Panc1 (cell line): Measurements from ENCODE around the gene MEIOB. TPM values are rescaled to one million over a fixed set of nuclear protein-coding genes. Genes with fewer than 3 reads are reported as not detected.

Experiments used
- ATAC-seq: fragments of 200-7000 bp; cut with Tn5 transposase; 2 replicates; pipeline ENCODE4 v1.9.1; 2020; ENCODE audit warnings: mild to moderate bottlenecking, moderate library complexity
- BruUV-seq: library from RNA; stranded (reverse); fragments of 400-500 nt; replicated peaks from 2 replicates; lab custom pipeline; 2021; lab: Mats Ljungman, UMichigan
- CTCF ChIA-PET: fragments of 300-600 bp; sonication (Branson Sonifier 250); formaldehyde crosslinking; loops from one replicate; lab custom pipeline; 2022; ENCODE audit warnings: antibody characterized with exemption; lab: Charles Lee
- POLR2A ChIA-PET: fragments of 300-600 bp; sonication (Branson Sonifier 250); formaldehyde crosslinking; loops from one replicate; lab custom pipeline; 2022; ENCODE audit warnings: antibody characterized with exemption; lab: Charles Lee
- DNase-seq: peaks from one replicate; pipeline ENCODE4 v3.0.0-alpha.2; 2010; ENCODE audit warnings: low read depth, low spot score
- H3K27ac ChIP-seq: 2 replicates; pipeline ENCODE4 v1.5.1; 2011; ENCODE audit warnings: mild to moderate bottlenecking, low read length, inconsistent platforms
- H3K27me3 ChIP-seq: fragments of 200-500 bp; sonication (Bioruptor generic); 2 replicates; pipeline ENCODE4 v1.6.0; 2014; ENCODE audit warnings: low read length, inconsistent platforms; ENCODE audit not compliant: control insufficient read depth, insufficient read depth
- H3K36me3 ChIP-seq: fragments of 200-500 bp; sonication (Bioruptor generic); 2 replicates; pipeline ENCODE4 v1.5.1; 2014; ENCODE audit warnings: inconsistent platforms, mild to moderate bottlenecking, low read length, moderate library complexity; ENCODE audit not compliant: control insufficient read depth, insufficient read depth
- H3K4me1 ChIP-seq: 2 replicates; pipeline ENCODE4 v1.5.1; 2011; ENCODE audit warnings: inconsistent platforms, mild to moderate bottlenecking, low read length, moderate library complexity; ENCODE audit not compliant: control insufficient read depth, insufficient read depth
- H3K4me3 ChIP-seq, 2 experiments: 2 replicates each; pipeline ENCODE4 v1.5.1; 2011 to 2012; ENCODE audit warnings: low read depth in 2 of 2, low read length in 2 of 2, mild to moderate bottlenecking in 2 of 2, inconsistent platforms in 1 of 2, moderate library complexity in 1 of 2
- H3K9me3 ChIP-seq: fragments of 200-500 bp; sonication (Bioruptor generic); 2 replicates; pipeline ENCODE4 v1.5.1; 2014; ENCODE audit warnings: low read depth, mild to moderate bottlenecking, inconsistent platforms, low read length, moderate library complexity; ENCODE audit not compliant: control insufficient read depth, insufficient read depth
- CTCF ChIP-seq: fragments of 450-650 bp; IDR thresholded peaks from 2 replicates; pipeline ENCODE4 v1.5.1; 2017; ENCODE audit warnings: mild to moderate bottlenecking
- POLR2AphosphoS5 ChIP-seq: IDR thresholded peaks from 2 replicates; pipeline ENCODE4 v1.6.1; 2012; ENCODE audit warnings: mild to moderate bottlenecking, low read depth, low read length, moderate library complexity
- REST ChIP-seq, 2 experiments: IDR thresholded peaks; 2 replicates each; pipeline ENCODE4 v1.6.1; 2011 to 2012; ENCODE audit warnings: low read depth in 2 of 2, control low read depth in 1 of 2, low read length in 1 of 2, mild to moderate bottlenecking in 1 of 2, moderate library complexity in 1 of 2; ENCODE audit not compliant: insufficient read depth in 1 of 2
- SIN3A ChIP-seq: IDR thresholded peaks from 2 replicates; pipeline ENCODE4 v1.6.1; 2012; ENCODE audit warnings: low read depth, mild to moderate bottlenecking, low read length, moderate library complexity, borderline replicate concordance; ENCODE audit not compliant: insufficient read depth
- TCF7L2 ChIP-seq: IDR thresholded peaks from 2 replicates; pipeline ENCODE4 v1.6.1; 2011; ENCODE audit warnings: mild to moderate bottlenecking, low read depth, low read length, inconsistent platforms
- in situ Hi-C: cut with HindIII; loops from 2 replicates; pipeline ENCODE4 v1.10.0; 2016; ENCODE audit warnings: low sequenced_read_pairs, low pct_unique_long_range_greater_than_20kb
- intact Hi-C: fragments of 100-400 bp; cut with micrococcal nuclease; formaldehyde crosslinking; loops from one replicate; pipeline ENCODE4 v1.10.0; 2022; ENCODE audit not compliant: unreplicated experiment
- total RNA-seq: library from RNA; stranded (reverse); gene quantifications from one replicate; pipeline ENCODE4 v1.2.1, GENCODE V29; 2021; ENCODE audit not compliant: unreplicated experiment

MEIOB gene
- total RNA-seq, 1 experiment from 2014 or later, result not detected

GRCh38 chr16:1870365-1871082 is 1.4 kb downstream of the MEIOB start:
- H3K9me3 ChIP-seq, result no peaks in the 10 kb centered on the region
- no peaks in the 10 kb centered on the region for H3K36me3 ChIP-seq
- ChIA-PET POLR2A (no interaction called here), CTCF (interaction anchor here (0.7 kb wide), 1 partner anchor 61 kb away, joined by 3 read pairs; no protein-coding TSS in a partner anchor)
- TF ChIP-seq TCF7L2 (no peak), REST (IDR thresholded peaks at IDR 0.05; ENCODE audit: insufficient read depth in 1 of 2, low read depth in 2 of 2, low read length in 1 of 2) (no peak), CTCF (no peak), POLR2AphosphoS5 (no peak), SIN3A (no peak)
- peak overlapping the region; percentile 81 for H3K27ac ChIP-seq
- H3K27me3 ChIP-seq, result no peaks in the 10 kb centered on the region
- peak overlapping the region in 1 of 2 experiments; percentile 14; a peak in 1 of 4 replicates for H3K4me3 ChIP-seq
- ATAC-seq (peak; percentile 92), DNase-seq (peak; percentile 95)
- in situ Hi-C loops (no loop called here), intact Hi-C loops (no loop called here)
- H3K4me1 ChIP-seq, result peaks cover 20% of the 10 kb centered on the region
- BruUV-seq, result no TSS peak

- intact Hi-C loops, result no loop called here
- in situ Hi-C loops, result no loop called here
- Histone ChIP-seq H3K36me3 (no peaks in the 10 kb centered on the region), H3K27me3 (no peaks in the 10 kb centered on the region), H3K9me3 (no peaks in the 10 kb centered on the region), H3K27ac (no peak overlapping the region; the same call in 1 of the 2 replicates), H3K4me3 (no peak overlapping the region), H3K4me1 (peaks cover 13% of the 10 kb centered on the region)
- TF ChIP-seq SIN3A (no peak), TCF7L2 (no peak), POLR2AphosphoS5 (no peak), CTCF (no peak), REST (IDR thresholded peaks at IDR 0.05; ENCODE audit: insufficient read depth in 1 of 2, low read depth in 2 of 2, low read length in 1 of 2) (no peak)
- DNase-seq, result no peak
- CTCF ChIA-PET, result no interaction called here
- BruUV-seq, result no TSS peak
- no peak for ATAC-seq
- POLR2A ChIA-PET, result interaction anchor here (0.8 kb wide), 1 partner anchor 98 kb away, joined by 13 read pairs; no protein-coding TSS in a partner anchor
Observed at GRCh38 chr16:1865902-1866690, 5.9 kb downstream of the MEIOB start.
